Neuronal stem cell (in vitro differentiated cells): ENCODE data around the gene EMP3.

Experiments used
- DNase-seq: peaks from one replicate; pipeline ENCODE4 v3.0.0-alpha.2; 2013; ENCODE audit warnings: low spot score
- H2AFZ ChIP-seq: one replicate; pipeline ENCODE4 v1.6.1; 2013; ENCODE audit warnings: mild to moderate bottlenecking, low read length, inconsistent platforms
- H2AK5ac ChIP-seq: 2 replicates; pipeline ENCODE4 v1.6.1; 2013; ENCODE audit warnings: low read depth, mild to moderate bottlenecking, inconsistent platforms, low read length, moderate library complexity, mixed read lengths
- H2BK120ac ChIP-seq: 2 replicates; pipeline ENCODE4 v1.6.1; 2013; ENCODE audit warnings: low read depth, mild to moderate bottlenecking, inconsistent platforms, low read length, moderate library complexity, mixed read lengths
- H2BK12ac ChIP-seq: one replicate; pipeline ENCODE4 v1.6.1; 2013; ENCODE audit warnings: low read length, inconsistent platforms
- H2BK15ac ChIP-seq: 2 replicates; pipeline ENCODE4 v1.6.1; 2013; ENCODE audit warnings: mild to moderate bottlenecking, low read length, inconsistent platforms, mixed read lengths
- H2BK5ac ChIP-seq: one replicate; pipeline ENCODE4 v1.6.1; 2013; ENCODE audit warnings: inconsistent platforms, mild to moderate bottlenecking, low read length, moderate library complexity
- H3K14ac ChIP-seq: one replicate; pipeline ENCODE4 v1.6.1; 2013; ENCODE audit warnings: low read length, inconsistent platforms
- H3K18ac ChIP-seq: 2 replicates; pipeline ENCODE4 v1.6.1; 2013; ENCODE audit warnings: low read length, inconsistent platforms
- H3K23ac ChIP-seq: 2 replicates; pipeline ENCODE4 v1.6.1; 2013; ENCODE audit warnings: low read depth, mild to moderate bottlenecking, mixed read lengths, low read length, inconsistent platforms; ENCODE audit not compliant: poor library complexity
- H3K27ac ChIP-seq: replicated peaks from 3 replicates; pipeline ENCODE4 v1.5.1; 2013; ENCODE audit warnings: low read length, inconsistent platforms
- H3K27me3 ChIP-seq, 3 experiments: 2 replicates each; pipeline ENCODE4 v1.6.1; 2013; ENCODE audit warnings: low read length in 3 of 3, mild to moderate bottlenecking in 2 of 3, inconsistent platforms in 1 of 3, low read depth in 1 of 3, mixed read lengths in 1 of 3, moderate library complexity in 1 of 3; ENCODE audit not compliant: control insufficient read depth in 3 of 3, insufficient read depth in 3 of 3
- H3K36me3 ChIP-seq, 2 donors: replicated peaks in 1 of 2; 2 replicates each; pipeline ENCODE4 v1.6.1; 2013; ENCODE audit warnings: low read length in 2 of 2; ENCODE audit not compliant: control insufficient read depth in 2 of 2, insufficient read depth in 2 of 2
- H3K4ac ChIP-seq: 2 replicates; pipeline ENCODE4 v1.6.1; 2013; ENCODE audit warnings: inconsistent platforms, mild to moderate bottlenecking, low read length, moderate library complexity
- H3K4me1 ChIP-seq, 2 donors: 1 replicate in 1 of 2; 2 replicates in 1 of 2; pipeline ENCODE4 v1.6.1; 2013; ENCODE audit warnings: low read length in 2 of 2, low read depth in 1 of 2; ENCODE audit not compliant: control insufficient read depth in 2 of 2, insufficient read depth in 1 of 2
- H3K4me2 ChIP-seq: one replicate; pipeline ENCODE4 v1.6.1; 2013; ENCODE audit warnings: mild to moderate bottlenecking, low read length, inconsistent platforms; ENCODE audit not compliant: insufficient read depth, poor library complexity, severe bottlenecking
- H3K4me3 ChIP-seq, 2 donors: 2 replicates each; pipeline ENCODE4 v1.5.1; 2013; ENCODE audit warnings: low read length in 2 of 2, mild to moderate bottlenecking in 2 of 2, inconsistent platforms in 1 of 2, moderate library complexity in 1 of 2
- H3K79me1 ChIP-seq: one replicate; pipeline ENCODE4 v1.6.1; 2013; ENCODE audit warnings: low read depth, mild to moderate bottlenecking, inconsistent platforms, low read length, moderate library complexity
- H3K9ac ChIP-seq: one replicate; pipeline ENCODE4 v1.6.1; 2013; ENCODE audit warnings: mild to moderate bottlenecking, low read depth, low read length, inconsistent platforms; ENCODE audit not compliant: poor library complexity
- H3K9me3 ChIP-seq, 2 donors: replicated peaks in 1 of 2; 2 replicates each; pipeline versions ENCODE3 to v1.6.1; 2013; ENCODE audit warnings: low read length in 2 of 2, mild to moderate bottlenecking in 2 of 2, inconsistent platforms in 1 of 2, low read depth in 1 of 2, mixed read lengths in 1 of 2, moderate library complexity in 1 of 2; ENCODE audit not compliant: control insufficient read depth in 2 of 2, insufficient read depth in 1 of 2
- H4K8ac ChIP-seq: one replicate; pipeline ENCODE4 v1.6.1; 2013; ENCODE audit warnings: low read depth, mild to moderate bottlenecking, inconsistent platforms, low read length, moderate library complexity
- H4K91ac ChIP-seq: one replicate; pipeline ENCODE4 v1.6.1; 2013; ENCODE audit warnings: low read length, low read depth, mild to moderate bottlenecking, inconsistent platforms; ENCODE audit not compliant: poor library complexity
- WGBS, 2 donors: extraction: QIAGEN DNeasy Blood & Tissue Kit; methylation state at CpG; one replicate each; pipeline ENCODE4 v1.1.7; 2013; ENCODE audit warnings: missing lambda C conversion rate in 2 of 2, mixed read lengths in 1 of 2; ENCODE audit not compliant: insufficient read length in 2 of 2, insufficient replicate concordance in 1 of 2; ENCODE audit errors: extremely low coverage in 2 of 2; 5-methylcytosine and 5-hydroxymethylcytosine counted together

The EMP3 gene

DNA sequence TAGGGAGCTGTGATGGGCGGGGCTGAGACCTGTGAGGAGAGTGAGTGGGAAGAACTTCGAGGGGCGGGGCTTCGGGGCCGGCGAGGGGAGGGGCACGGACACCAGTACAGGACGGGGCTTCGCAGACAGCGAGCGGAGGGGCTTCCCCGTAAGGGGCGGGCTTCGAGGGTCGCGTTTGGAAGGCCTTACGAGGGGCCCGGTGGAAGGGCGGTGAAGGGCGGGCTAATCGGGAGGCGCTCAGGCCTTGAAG lies 4.1 kb upstream of the EMP3 start:
- H4K8ac ChIP-seq, result no peak overlapping the region
- peak overlapping the region; percentile 95 for H3K9ac ChIP-seq
- peak overlapping the region; percentile 90 for H3K4me2 ChIP-seq
- peak; percentile 93 for DNase-seq
- no peak overlapping the region for H4K91ac ChIP-seq
- H3K4me3 ChIP-seq, result peak overlapping the region; percentile 63 to 76
- no peaks in the 10 kb centered on the region for H3K9me3 ChIP-seq
- H3K27ac ChIP-seq, result peak overlapping the region; percentile 95
- no peaks in the 10 kb centered on the region for H3K36me3 ChIP-seq
- no peak overlapping the region for H2BK120ac ChIP-seq
- H3K79me1 ChIP-seq, result no peaks in the 10 kb centered on the region
- H3K23ac ChIP-seq, result peak overlapping the region; percentile 97
- H3K4ac ChIP-seq, result peak overlapping the region; percentile 46
- peaks cover 0 to 3% (median 0%) of the 10 kb centered on the region in 3 experiments for H3K27me3 ChIP-seq
- peaks cover 6 to 17% of the 10 kb centered on the region in 2 donors for H3K4me1 ChIP-seq
- no peak overlapping the region for H2BK12ac ChIP-seq
- H2BK15ac ChIP-seq, result peak overlapping the region; percentile 87
- peak overlapping the region; percentile 71 for H2AK5ac ChIP-seq
- WGBS, 2 donors, result no CpG with 5 or more reads among the region's 22 CpGs
- peak overlapping the region; percentile 99 for H3K18ac ChIP-seq
- H2BK5ac ChIP-seq, result peak overlapping the region; percentile 99
- H3K14ac ChIP-seq, result no peak overlapping the region
- peak overlapping the region; percentile 98 for H2AFZ ChIP-seq

DNA sequence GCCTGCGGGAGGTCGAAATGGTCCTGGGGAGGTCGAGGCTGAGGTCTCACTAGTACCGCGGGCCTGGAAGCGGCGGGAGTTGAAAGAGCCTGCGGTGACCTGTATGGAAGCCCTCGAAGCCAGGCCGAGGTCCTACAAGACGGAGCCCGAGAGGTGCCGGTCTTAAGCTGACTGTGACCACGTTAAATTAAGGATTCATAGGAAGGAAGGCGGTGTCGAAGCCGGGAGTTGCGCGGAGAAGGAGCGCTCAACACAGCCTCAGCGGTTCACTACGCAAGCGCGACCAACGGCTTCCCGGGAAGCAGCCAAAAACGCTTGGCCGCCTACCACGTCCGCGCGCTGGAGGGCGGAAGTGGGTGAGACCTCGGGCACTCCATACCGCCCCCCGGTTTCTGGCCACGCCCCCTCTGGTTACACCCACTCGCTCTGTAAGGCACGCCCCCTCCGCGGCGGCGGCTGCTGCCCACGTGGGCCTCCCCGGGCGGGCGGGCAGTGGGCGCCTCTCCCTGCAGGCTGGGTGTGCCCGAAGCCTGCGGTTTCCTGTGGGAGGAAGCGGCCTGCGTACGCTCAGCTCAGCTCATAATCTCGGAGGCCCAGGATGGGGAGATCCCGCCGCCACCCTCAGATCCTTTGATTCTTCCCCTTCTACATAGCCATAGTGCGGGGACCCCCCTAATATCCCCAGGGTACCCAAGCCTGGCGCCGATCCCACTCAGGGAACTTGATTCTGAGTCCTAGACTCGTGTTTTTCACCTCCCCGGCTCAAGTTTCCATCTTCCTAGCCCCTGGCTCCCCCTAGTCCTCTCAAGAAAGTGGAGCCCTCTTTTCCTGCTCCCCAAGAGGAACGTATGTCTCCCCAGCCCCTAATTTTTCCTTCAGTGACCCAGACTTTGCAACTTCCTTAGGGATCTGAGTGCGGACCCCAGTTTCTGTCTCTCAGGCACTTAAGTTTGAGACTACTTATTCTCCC lies 3.4 kb upstream of the EMP3 start:
- peak overlapping the region; percentile 95 for H3K27ac ChIP-seq
- WGBS, 2 donors, result no CpG with 5 or more reads among the region's 63 CpGs
- H3K4ac ChIP-seq, result peak overlapping the region; percentile 46

DNA sequence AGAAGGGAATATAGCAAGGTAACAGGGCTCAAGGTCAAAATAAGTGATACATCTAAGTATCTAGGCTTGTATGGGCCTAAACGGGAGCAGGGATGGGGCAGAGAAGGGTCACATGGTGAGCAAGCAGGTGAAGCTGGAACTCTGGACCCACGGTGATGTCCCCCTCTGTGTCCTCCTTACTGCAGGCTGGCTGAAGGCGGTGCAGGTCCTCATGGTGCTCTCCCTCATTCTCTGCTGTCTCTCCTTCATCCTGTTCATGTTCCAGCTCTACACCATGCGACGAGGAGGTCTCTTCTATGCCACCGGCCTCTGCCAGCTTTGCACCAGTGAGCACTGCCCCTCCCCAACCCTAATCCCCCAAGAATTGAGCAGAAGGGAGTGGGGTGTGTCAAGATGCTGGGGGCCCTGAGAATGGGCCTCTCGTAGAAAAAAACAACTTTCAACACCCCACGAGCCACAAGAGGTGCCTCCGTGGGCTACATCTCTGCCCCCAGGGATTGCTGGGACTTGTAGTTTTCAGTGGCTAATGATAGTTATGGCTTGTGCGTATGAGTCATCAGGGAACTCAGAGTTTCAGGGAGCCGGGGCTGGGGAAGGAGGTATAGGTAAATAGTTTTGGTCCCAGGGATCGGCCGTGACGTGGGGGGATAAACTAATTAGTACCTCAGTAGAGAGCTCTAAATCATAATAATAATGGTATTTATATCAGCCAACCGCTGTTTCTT lies 4.0 kb downstream of the EMP3 start:
- no peak overlapping the region for H4K91ac ChIP-seq
- H3K27me3 ChIP-seq, result no peaks in the 10 kb centered on the region
- no CpG with 5 or more reads among the region's 15 CpGs for WGBS, 2 donors
- no peak overlapping the region for H3K14ac ChIP-seq
- H3K36me3 ChIP-seq, result peaks cover 0 to 1% of the 10 kb centered on the region in 2 donors
- no peak overlapping the region for H3K9ac ChIP-seq
- no peaks in the 10 kb centered on the region for H3K79me1 ChIP-seq
- peaks cover 12 to 15% of the 10 kb centered on the region in 2 donors for H3K4me1 ChIP-seq
- no peak overlapping the region for H3K4me2 ChIP-seq
- H2BK5ac ChIP-seq, result no peak overlapping the region
- H3K18ac ChIP-seq, result no peak overlapping the region
- H4K8ac ChIP-seq, result no peak overlapping the region
- H2BK15ac ChIP-seq, result no peak overlapping the region
- DNase-seq, result no peak
- no peak overlapping the region for H2AFZ ChIP-seq
- no peak overlapping the region for H2AK5ac ChIP-seq
- H2BK12ac ChIP-seq, result no peak overlapping the region
- no peak overlapping the region for H2BK120ac ChIP-seq
- peaks cover 0 to 5% of the 10 kb centered on the region in 2 donors for H3K9me3 ChIP-seq
- peak overlapping the region in 1 of 2 donors; percentile 43 for H3K4me3 ChIP-seq
- H3K4ac ChIP-seq, result no peak overlapping the region
- H3K27ac ChIP-seq, result no peak overlapping the region
- H3K23ac ChIP-seq, result no peak overlapping the region

More for the DNA sequence above, 3.4 kb upstream of the EMP3 start:
- Histone ChIP-seq H2AFZ (peak overlapping the region; percentile 98), H4K91ac (no peak overlapping the region), H3K9ac (peak overlapping the region; percentile 95), H2BK12ac (no peak overlapping the region), H3K18ac (peak overlapping the region; percentile 99), H2AK5ac (peak overlapping the region; percentile 71), H3K4me1 (peaks cover 6 to 17% of the 10 kb centered on the region in 2 donors), H3K14ac (no peak overlapping the region), H2BK120ac (no peak overlapping the region), H2BK5ac (peak overlapping the region; percentile 99), H4K8ac (no peak overlapping the region), H2BK15ac (peak overlapping the region; percentile 87), H3K36me3 (no peaks in the 10 kb centered on the region), H3K9me3 (no peaks in the 10 kb centered on the region), H3K79me1 (no peaks in the 10 kb centered on the region), H3K4me3 (peak overlapping the region; percentile 63 to 76), H3K27me3 (peaks cover 0 to 3% (median 0%) of the 10 kb centered on the region in 3 experiments), H3K4me2 (peak overlapping the region; percentile 90), H3K23ac (peak overlapping the region; percentile 97)
- DNase-seq, result peak; percentile 93
